H9 (cell line): ENCODE results near the gene ARL5A. TPM values are rescaled to one million over a fixed set of nuclear protein-coding genes. Genes with fewer than 3 reads are reported as not detected.

Experiments
- DNase-seq: peaks from one replicate; pipeline ENCODE4 v3.0.0-alpha.2; 2017
- H2AFZ ChIP-seq: one replicate; pipeline ENCODE4 v1.6.1; 2013; ENCODE audit warnings: mild to moderate bottlenecking, low read length, control low read depth, moderate library complexity
- H2AK5ac ChIP-seq: 2 replicates; pipeline ENCODE4 v1.6.1; 2013; ENCODE audit warnings: low read length, control low read depth, mixed read lengths; ENCODE audit not compliant: insufficient read length
- H2BK120ac ChIP-seq: one replicate; pipeline ENCODE4 v1.6.1; 2013; ENCODE audit warnings: low read depth, mild to moderate bottlenecking, low read length, control low read depth, inconsistent platforms; ENCODE audit not compliant: poor library complexity, severe bottlenecking
- H2BK12ac ChIP-seq: 2 replicates; pipeline ENCODE4 v1.6.1; 2013; ENCODE audit warnings: low read length, control low read depth, mixed read lengths, low read depth; ENCODE audit not compliant: insufficient read length
- H2BK15ac ChIP-seq: 2 replicates; pipeline ENCODE4 v1.6.1; 2013; ENCODE audit warnings: low read depth, low read length, control low read depth
- H2BK20ac ChIP-seq: one replicate; pipeline ENCODE4 v1.6.1; 2013; ENCODE audit warnings: low read depth, mild to moderate bottlenecking, low read length, control low read depth, inconsistent platforms; ENCODE audit not compliant: poor library complexity, severe bottlenecking
- H2BK5ac ChIP-seq: 2 replicates; pipeline ENCODE4 v1.6.1; 2013; ENCODE audit warnings: low read length, control low read depth, mixed read lengths; ENCODE audit not compliant: insufficient read length
- H3K14ac ChIP-seq: 2 replicates; pipeline ENCODE4 v1.6.1; 2013; ENCODE audit warnings: low read length, control low read depth; ENCODE audit not compliant: insufficient read depth
- H3K18ac ChIP-seq: 2 replicates; pipeline ENCODE4 v1.6.1; 2013; ENCODE audit warnings: low read depth, mild to moderate bottlenecking, mixed read lengths, low read length, control low read depth; ENCODE audit not compliant: insufficient read length
- H3K23ac ChIP-seq: 2 replicates; pipeline ENCODE4 v1.6.1; 2013; ENCODE audit warnings: low read length, control low read depth, mixed read lengths, low read depth; ENCODE audit not compliant: insufficient read length
- H3K23me2 ChIP-seq: 2 replicates; pipeline ENCODE4 v1.6.1; 2013; ENCODE audit warnings: low read depth, mild to moderate bottlenecking, mixed read lengths, low read length, control low read depth; ENCODE audit not compliant: insufficient read length, poor library complexity, severe bottlenecking
- H3K27ac ChIP-seq: 2 replicates; pipeline ENCODE4 v1.5.1; 2013; ENCODE audit warnings: low read length, control low read depth, mixed read lengths, low read depth; ENCODE audit not compliant: insufficient read length
- H3K27me3 ChIP-seq: 2 replicates; pipeline ENCODE4 v1.6.1; 2013; ENCODE audit warnings: low read length, control low read depth, inconsistent platforms; ENCODE audit not compliant: insufficient read depth
- H3K4ac ChIP-seq: 2 replicates; pipeline ENCODE4 v1.6.1; 2013; ENCODE audit warnings: low read depth, mild to moderate bottlenecking, control low read depth, inconsistent platforms, low read length, moderate library complexity
- H3K4me1 ChIP-seq: 2 replicates; pipeline ENCODE4 v1.6.1; 2013; ENCODE audit warnings: low read length, control low read depth, inconsistent platforms; ENCODE audit not compliant: insufficient read depth
- H3K4me2 ChIP-seq: 2 replicates; pipeline ENCODE4 v1.6.1; 2013; ENCODE audit warnings: low read length, control low read depth, mixed read lengths; ENCODE audit not compliant: insufficient read length, insufficient read depth
- H3K56ac ChIP-seq: 2 replicates; pipeline ENCODE4 v1.6.1; 2013; ENCODE audit warnings: low read depth, mild to moderate bottlenecking, mixed read lengths, low read length, control low read depth; ENCODE audit not compliant: insufficient read length
- H3K79me1 ChIP-seq: 2 replicates; pipeline ENCODE4 v1.6.1; 2013; ENCODE audit warnings: low read depth, mild to moderate bottlenecking, moderate library complexity, low read length, control low read depth, inconsistent platforms; ENCODE audit not compliant: insufficient read depth, poor library complexity, severe bottlenecking
- H3K79me2 ChIP-seq: 2 replicates; pipeline ENCODE4 v1.6.1; 2013; ENCODE audit warnings: low read length, control low read depth, inconsistent platforms; ENCODE audit not compliant: insufficient read depth
- H3K9ac ChIP-seq: 2 replicates; pipeline ENCODE4 v1.6.1; 2013; ENCODE audit warnings: low read length, control low read depth, mixed read lengths; ENCODE audit not compliant: insufficient read length; ENCODE audit errors: extremely low read depth
- H3K9me3 ChIP-seq: one replicate; pipeline ENCODE4 v1.6.1; 2013; ENCODE audit warnings: low read depth, low read length, inconsistent platforms; ENCODE audit not compliant: control insufficient read depth
- H3T11ph ChIP-seq: one replicate; pipeline ENCODE4 v1.6.1; 2013; ENCODE audit warnings: mild to moderate bottlenecking, low read length, control low read depth, inconsistent platforms
- H4K20me1 ChIP-seq: one replicate; pipeline ENCODE4 v1.6.1; 2013; ENCODE audit not compliant: control insufficient read depth, insufficient read length, insufficient read depth
- H4K5ac ChIP-seq: 2 replicates; pipeline ENCODE4 v1.6.1; 2013; ENCODE audit warnings: low read depth, mild to moderate bottlenecking, mixed read lengths, low read length, control low read depth; ENCODE audit not compliant: insufficient read length
- H4K8ac ChIP-seq: replicated peaks from 2 replicates; pipeline ENCODE4 v1.6.1; 2013; ENCODE audit warnings: low read length, control low read depth, mixed read lengths, low read depth; ENCODE audit not compliant: insufficient read length
- H4K91ac ChIP-seq: 2 replicates; pipeline ENCODE4 v1.6.1; 2013; ENCODE audit warnings: low read depth, mild to moderate bottlenecking, moderate library complexity, mixed read lengths, low read length, control low read depth; ENCODE audit not compliant: insufficient read length
- H3K27ac Mint-ChIP-seq, 3 experiments: 2 replicates in 2 of 3; 3 replicates in 1 of 3; pipeline ENCODE4 v1.8.0; 2020 to 2021; ENCODE audit warnings: mixed read lengths in 3 of 3, mild to moderate bottlenecking in 1 of 3, moderate library complexity in 1 of 3
- H3K27me3 Mint-ChIP-seq: 2 replicates; pipeline ENCODE4 v1.8.0; 2021; ENCODE audit warnings: low read depth, mild to moderate bottlenecking, moderate library complexity, mixed read lengths
- H3K36me3 Mint-ChIP-seq, 3 experiments: 2 replicates in 2 of 3; 3 replicates in 1 of 3; pipeline ENCODE4 v1.8.0; 2020 to 2021; ENCODE audit warnings: low read depth in 3 of 3, mixed read lengths in 3 of 3; ENCODE audit not compliant: insufficient read depth in 1 of 3
- H3K4me1 Mint-ChIP-seq, 2 experiments: 2 replicates each; pipeline ENCODE4 v1.8.0; 2020; ENCODE audit warnings: mixed read lengths in 2 of 2
- H3K4me3 Mint-ChIP-seq, 2 experiments: 2 replicates in 1 of 2; 3 replicates in 1 of 2; pipeline ENCODE4 v1.8.0; 2020 to 2021; ENCODE audit warnings: mild to moderate bottlenecking in 2 of 2, mixed read lengths in 2 of 2, moderate library complexity in 1 of 2
- H3K9me3 Mint-ChIP-seq, 2 experiments: 2 replicates in 1 of 2; 3 replicates in 1 of 2; pipeline ENCODE4 v1.8.0; 2020; ENCODE audit warnings: mild to moderate bottlenecking in 2 of 2, mixed read lengths in 2 of 2, moderate library complexity in 1 of 2
- CTCF ChIP-seq: fragments of 200-600 bp; sonication (generic); conservative IDR thresholded peaks from 3 replicates; pipeline ENCODE4 v1.8.0; 2021; ENCODE audit warnings: antibody characterized with exemption, mild to moderate bottlenecking
- WGBS: extraction: QIAGEN DNeasy Blood & Tissue Kit; methylation state at CpG from one replicate; pipeline ENCODE4 v1.1.7; 2013; ENCODE audit warnings: missing lambda C conversion rate, low lambda C conversion rate, mixed read lengths; ENCODE audit not compliant: insufficient read length; ENCODE audit errors: extremely low coverage; 5-methylcytosine and 5-hydroxymethylcytosine counted together
- total RNA-seq: library from RNA; stranded (reverse); gene quantifications from 2 replicates; pipeline ENCODE4 v1.2.1, GENCODE V29; 2021

ARL5A gene
- total RNA-seq, 1 experiment from 2014 or later, result 66.7 TPM

GRCh38 chr2:151783133-151783520, 45.1 kb downstream of the ARL5A start:
- no peaks in the 10 kb centered on the region for H3K23me2 ChIP-seq
- H3K79me2 ChIP-seq, result no peaks in the 10 kb centered on the region
- Mint-ChIP-seq H3K4me3 (no peak overlapping the region), H3K36me3 (peaks cover 8 to 23% (median 17%) of the 10 kb centered on the region in 3 experiments; a peak in 6 of 7 replicates), H3K27me3 (no peaks in the 10 kb centered on the region), H3K9me3 (0 out of 5 replicates have a peak, but pooled peaks cover 0 to 2% of the 10 kb centered on the region in 2 experiments), H3K4me1 (peaks cover 0 to 5% of the 10 kb centered on the region in 2 experiments; a peak in 3 of 4 replicates), H3K27ac (no peak overlapping the region)
- H3K4me2 ChIP-seq, result no peak overlapping the region
- H3K79me1 ChIP-seq, result no peaks in the 10 kb centered on the region
- no peak overlapping the region for H3K23ac ChIP-seq
- no peak overlapping the region for H3T11ph ChIP-seq
- H3K9ac ChIP-seq, result no peak overlapping the region
- H3K4me1 ChIP-seq, result no peaks in the 10 kb centered on the region
- no peak overlapping the region for H4K8ac ChIP-seq
- no peak overlapping the region for H3K14ac ChIP-seq
- no peak overlapping the region for H2BK5ac ChIP-seq
- H4K20me1 ChIP-seq, result no peaks in the 10 kb centered on the region
- WGBS, result no CpG with 5 or more reads among the region's 2 CpGs
- H2BK15ac ChIP-seq, result no peak overlapping the region
- no peak overlapping the region for H3K4ac ChIP-seq
- no peak overlapping the region for H4K5ac ChIP-seq
- H3K27ac ChIP-seq, result no peak overlapping the region
- no peak overlapping the region for H4K91ac ChIP-seq
- H2BK20ac ChIP-seq, result no peak overlapping the region
- no peaks in the 10 kb centered on the region for H3K9me3 ChIP-seq
- TF ChIP-seq CTCF, result no peak
- H3K27me3 ChIP-seq, result no peaks in the 10 kb centered on the region
- H2BK12ac ChIP-seq, result no peak overlapping the region
- H2AFZ ChIP-seq, result no peak overlapping the region
- H2BK120ac ChIP-seq, result no peak overlapping the region
- no peak for DNase-seq
- H3K18ac ChIP-seq, result no peak overlapping the region
- no peak overlapping the region for H2AK5ac ChIP-seq
- no peak overlapping the region for H3K56ac ChIP-seq
